LNCaP clone FGC (cell line): ENCODE data around the gene CD200.

Experiments used
- DNase-seq: peaks from one replicate; pipeline ENCODE4 v3.0.0-alpha.2; 2011; ENCODE audit warnings: low read depth
- H3K4me3 ChIP-seq: 2 replicates; pipeline ENCODE4 v1.5.1; 2011; ENCODE audit warnings: mild to moderate bottlenecking, low read depth, low read length, control low read depth
- TF ChIP-seq, protein P1 (sequence below): IDR thresholded peaks from 2 replicates; pipeline ENCODE4 v1.5.1; 2012; ENCODE audit warnings: mild to moderate bottlenecking; ENCODE audit not compliant: control insufficient read depth, insufficient read depth; ENCODE audit errors: extremely low read depth

CD200 gene, protein sequence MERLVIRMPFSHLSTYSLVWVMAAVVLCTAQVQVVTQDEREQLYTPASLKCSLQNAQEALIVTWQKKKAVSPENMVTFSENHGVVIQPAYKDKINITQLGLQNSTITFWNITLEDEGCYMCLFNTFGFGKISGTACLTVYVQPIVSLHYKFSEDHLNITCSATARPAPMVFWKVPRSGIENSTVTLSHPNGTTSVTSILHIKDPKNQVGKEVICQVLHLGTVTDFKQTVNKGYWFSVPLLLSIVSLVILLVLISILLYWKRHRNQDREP

DNA sequence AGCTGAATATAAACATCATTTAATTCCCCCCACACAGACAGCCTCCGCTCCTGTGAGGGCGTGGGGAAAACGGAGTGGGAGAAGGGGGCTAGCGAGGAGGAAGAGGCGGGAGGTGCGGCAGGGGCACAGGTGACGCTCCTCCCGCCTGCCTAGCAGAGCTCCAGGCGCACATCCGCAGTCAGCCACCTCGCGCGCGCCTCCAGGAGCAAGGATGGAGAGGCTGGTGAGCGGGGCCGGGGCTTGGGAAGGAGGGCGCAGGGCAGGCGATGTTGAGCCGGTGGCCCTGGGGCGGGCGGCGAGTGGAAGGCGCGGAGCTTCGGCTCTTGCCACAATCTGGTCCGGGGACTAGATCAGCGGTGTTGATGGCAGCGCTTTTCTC is at the start of gene CD200:
Gene CD200, plus strand, starts transcription at position 155 of the 379 bp plus-strand sequence. Its CDS starts 57 bp downstream, at position 212.
- DNase-seq: no peak
- H3K4me3 ChIP-seq: no peak within 1 kb of the TSS
- TF ChIP-seq, protein P1, sequence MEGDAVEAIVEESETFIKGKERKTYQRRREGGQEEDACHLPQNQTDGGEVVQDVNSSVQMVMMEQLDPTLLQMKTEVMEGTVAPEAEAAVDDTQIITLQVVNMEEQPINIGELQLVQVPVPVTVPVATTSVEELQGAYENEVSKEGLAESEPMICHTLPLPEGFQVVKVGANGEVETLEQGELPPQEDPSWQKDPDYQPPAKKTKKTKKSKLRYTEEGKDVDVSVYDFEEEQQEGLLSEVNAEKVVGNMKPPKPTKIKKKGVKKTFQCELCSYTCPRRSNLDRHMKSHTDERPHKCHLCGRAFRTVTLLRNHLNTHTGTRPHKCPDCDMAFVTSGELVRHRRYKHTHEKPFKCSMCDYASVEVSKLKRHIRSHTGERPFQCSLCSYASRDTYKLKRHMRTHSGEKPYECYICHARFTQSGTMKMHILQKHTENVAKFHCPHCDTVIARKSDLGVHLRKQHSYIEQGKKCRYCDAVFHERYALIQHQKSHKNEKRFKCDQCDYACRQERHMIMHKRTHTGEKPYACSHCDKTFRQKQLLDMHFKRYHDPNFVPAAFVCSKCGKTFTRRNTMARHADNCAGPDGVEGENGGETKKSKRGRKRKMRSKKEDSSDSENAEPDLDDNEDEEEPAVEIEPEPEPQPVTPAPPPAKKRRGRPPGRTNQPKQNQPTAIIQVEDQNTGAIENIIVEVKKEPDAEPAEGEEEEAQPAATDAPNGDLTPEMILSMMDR: no peak

DNA sequence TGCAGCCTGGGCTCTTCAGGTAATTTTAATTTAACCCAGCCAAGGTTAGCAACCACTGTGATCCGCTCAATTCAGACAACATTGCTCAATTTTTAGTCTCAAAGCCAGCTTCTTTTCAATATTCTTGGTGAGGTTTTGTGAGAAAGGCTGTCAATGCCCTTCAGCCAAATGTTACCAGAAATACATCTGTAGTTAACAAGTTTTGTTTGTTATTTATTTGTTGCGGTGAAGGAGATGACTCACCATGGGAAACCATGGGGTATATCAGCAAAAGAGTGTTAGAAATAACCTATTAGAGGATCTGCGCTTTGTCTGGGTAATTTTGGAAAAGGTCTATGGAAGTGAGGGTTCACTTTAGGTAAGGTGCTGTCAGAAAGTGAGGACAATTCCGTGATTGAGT is 43.9 kb upstream of the CD200 start:
- DNase-seq: no peak
- TF ChIP-seq, protein P1: no peak
- H3K4me3 ChIP-seq: no peak overlapping the region

DNA sequence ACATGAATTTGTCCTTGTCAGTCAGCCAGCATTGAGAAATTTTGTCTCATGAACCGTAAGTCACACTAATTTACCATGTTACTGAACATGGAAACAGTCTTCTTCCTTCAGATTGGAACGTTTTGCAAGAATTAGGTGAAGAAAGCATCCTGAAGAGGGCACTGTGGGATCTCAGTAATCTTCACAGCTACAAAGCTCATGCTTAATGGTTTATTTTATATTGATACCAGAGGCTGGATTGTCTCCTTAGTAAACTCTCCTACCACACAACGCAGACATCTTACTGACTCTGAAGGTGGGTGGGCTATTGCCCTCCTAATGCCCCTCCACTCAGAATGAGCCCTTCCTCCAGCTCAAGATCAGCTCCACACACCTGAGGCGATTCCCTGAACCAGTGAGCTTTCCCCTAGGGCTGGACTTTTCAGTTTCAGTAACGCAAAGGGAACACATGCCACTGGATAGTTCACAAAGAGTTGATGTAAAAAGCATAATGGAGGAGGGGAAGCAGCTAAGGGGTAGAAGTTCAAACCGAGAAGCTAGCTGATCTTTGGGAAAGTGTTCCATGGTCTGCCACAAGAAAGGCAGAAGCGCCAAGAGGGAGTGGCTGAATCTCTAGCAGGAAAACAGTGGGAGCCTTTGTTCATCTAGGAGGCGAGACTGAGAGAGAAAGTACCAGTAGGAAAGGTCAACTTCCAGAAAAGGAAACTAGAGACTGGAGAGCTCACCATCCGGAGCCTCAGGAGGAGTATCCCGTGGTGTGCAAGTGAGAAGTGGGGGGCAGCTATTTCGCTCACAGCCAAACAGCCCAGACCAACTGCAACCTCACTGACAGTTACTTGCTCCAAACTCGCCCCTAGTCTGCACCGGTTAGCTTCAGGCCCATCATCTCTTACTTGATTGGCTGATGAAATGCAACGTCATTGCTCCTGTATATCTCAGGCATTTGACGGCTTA is 39.3 kb upstream of the CD200 start, which contains the start of gene SLC9C1:
Gene SLC9C1, minus strand, starts transcription at position 849 of the 954 bp plus-strand sequence. CDS start 7,425 bp downstream, outside the sequence.
- H3K4me3 ChIP-seq: no peak within 1 kb of the TSS
- peak; percentile 45 for DNase-seq
- TF ChIP-seq, protein P1: peak; percentile 72

DNA sequence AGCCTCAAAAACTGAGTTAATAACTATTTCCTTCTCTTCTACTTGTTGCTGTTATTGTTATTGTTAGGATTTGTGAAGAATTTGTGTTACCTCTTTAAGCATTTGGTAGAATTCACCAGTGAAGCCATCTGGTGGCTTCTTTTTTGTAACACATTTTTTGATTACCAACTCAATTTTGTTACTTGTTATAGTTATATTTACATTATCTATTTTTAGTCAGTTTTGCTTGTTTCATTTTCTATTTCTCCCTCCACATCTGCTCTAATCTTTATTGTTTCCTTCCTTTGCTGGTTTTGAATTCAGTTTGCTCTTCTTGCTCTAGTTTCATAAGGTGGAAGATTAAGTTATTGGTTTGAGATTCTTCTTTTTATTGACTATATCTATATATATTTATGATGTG is 35.2 kb upstream of the CD200 start:
- DNase-seq: no peak
- H3K4me3 ChIP-seq: no peak overlapping the region
- TF ChIP-seq, protein P1: no peak

DNA sequence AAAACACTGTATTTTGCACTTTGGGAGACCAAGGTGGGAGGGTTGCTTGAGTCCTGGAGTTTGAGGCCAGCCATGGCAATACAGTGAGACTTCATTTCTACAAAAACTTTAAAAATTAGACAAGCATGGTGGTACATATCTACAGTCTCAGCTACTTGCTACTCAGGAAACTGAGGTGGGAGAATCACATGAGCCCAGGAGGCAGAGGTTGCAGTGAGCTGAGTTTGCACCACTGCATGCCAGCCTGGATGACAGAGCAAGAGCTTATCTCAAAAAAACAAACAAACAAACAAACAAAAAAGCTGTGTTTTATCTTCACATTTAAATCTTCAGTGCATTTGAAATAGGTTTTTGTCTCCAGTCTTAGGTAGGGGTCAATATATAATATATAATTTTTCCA is 34.2 kb upstream of the CD200 start:
- TF ChIP-seq, protein P1: no peak
- no peak overlapping the region for H3K4me3 ChIP-seq
- no peak for DNase-seq

DNA sequence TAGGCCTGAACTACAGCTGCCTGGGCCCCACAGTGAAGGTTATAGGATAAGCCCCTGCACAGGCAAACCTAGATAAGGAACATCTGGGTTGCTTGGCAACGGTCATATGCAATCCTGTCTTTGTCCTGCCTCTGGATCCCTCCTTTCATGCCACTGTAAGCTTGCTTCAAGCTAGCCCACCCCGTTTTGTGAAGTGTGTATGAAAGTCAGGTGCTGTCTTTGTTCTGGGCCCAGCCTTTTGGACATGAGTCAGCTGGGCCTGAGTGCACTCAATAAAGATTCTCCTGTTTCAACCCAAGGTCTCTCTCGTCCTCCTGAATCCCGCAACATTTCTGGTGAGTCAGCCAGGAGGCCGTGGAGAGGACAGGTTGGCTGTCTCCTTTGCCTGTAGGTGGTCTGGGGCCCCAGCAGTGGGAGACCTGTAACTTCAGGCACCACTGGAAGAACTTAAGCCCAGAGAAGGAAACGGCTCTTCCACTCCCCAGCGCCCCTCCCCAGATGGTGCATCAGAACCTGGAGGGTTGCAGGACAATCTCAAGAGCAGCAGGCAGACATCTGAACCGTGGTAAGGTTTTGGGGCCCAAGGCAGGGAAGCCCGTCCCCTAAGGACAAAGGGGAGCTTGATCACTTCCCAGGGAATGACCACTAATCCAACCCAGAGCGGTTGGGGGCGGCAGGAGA is 30.7 kb upstream of the CD200 start:
- H3K4me3 ChIP-seq: no peak overlapping the region
- no peak for DNase-seq

More for the DNA sequence above, 30.7 kb upstream of the CD200 start:
- TF ChIP-seq, protein P1: no peak
